Kidney (tissue), 14 donors: ENCODE measurements around the gene ABI1. TPM values are rescaled to one million over a fixed set of nuclear protein-coding genes. Genes with fewer than 3 reads are reported as not detected.

Source experiments
- DNase-seq, 5 donors: peaks; one replicate each; pipeline ENCODE4 v3.0.0-alpha.2; 2013 to 2020
- FAIRE-seq: peaks from 2 replicates; lab custom pipeline; 2012; peaks lifted over from hg19 to GRCh38; lab: Jason Lieb, UNC
- H3K27ac ChIP-seq, 2 donors: one replicate each; pipeline ENCODE4 v1.7.0; 2013; ENCODE audit warnings: low read depth in 2 of 2, low read length in 2 of 2, inconsistent platforms in 1 of 2
- H3K27me3 ChIP-seq: one replicate; pipeline ENCODE4 v1.7.1; 2013; ENCODE audit warnings: low read length, inconsistent platforms; ENCODE audit not compliant: control insufficient read depth, insufficient read depth
- H3K36me3 ChIP-seq, 3 donors: one replicate each; pipeline versions ENCODE4 v1.7.0 to v1.7.1; 2013; ENCODE audit warnings: low read length in 3 of 3, control low read depth in 1 of 3, inconsistent platforms in 1 of 3; ENCODE audit not compliant: insufficient read depth in 3 of 3, control insufficient read depth in 2 of 3
- H3K4me1 ChIP-seq, 3 donors: one replicate each; pipeline versions ENCODE4 v1.7.0 to v1.7.1; 2013; ENCODE audit warnings: low read length in 3 of 3, inconsistent platforms in 1 of 3, low read depth in 1 of 3; ENCODE audit not compliant: control insufficient read depth in 2 of 3, insufficient read depth in 2 of 3
- H3K4me3 ChIP-seq, 3 donors: one replicate each; pipeline versions ENCODE4 v1.7.0 to v1.8.1; 2013; ENCODE audit warnings: low read length in 3 of 3, control low read depth in 1 of 3, inconsistent platforms in 1 of 3
- H3K9ac ChIP-seq, 3 donors: one replicate each; pipeline versions ENCODE4 v1.7.0 to v1.7.1; 2013; ENCODE audit warnings: low read length in 3 of 3, control low read depth in 1 of 3, inconsistent platforms in 1 of 3
- H3K9me3 ChIP-seq, 3 donors: one replicate each; pipeline versions ENCODE4 v1.7.0 to v1.7.1; 2013; ENCODE audit warnings: low read length in 3 of 3, control low read depth in 1 of 3, inconsistent platforms in 1 of 3; ENCODE audit not compliant: control insufficient read depth in 2 of 3, insufficient read depth in 1 of 3
- intact Hi-C: fragments of 100-400 bp; cut with DNase I; formaldehyde crosslinking; loops from one replicate; pipeline ENCODE4 v1.11.1; 2022
- polyA plus RNA-seq: library from polyadenylated mRNA; stranded (reverse); fragments of 350-450 nt; fragmentation: Illumina TruSeq; extraction: RNeasy Lipid Tissue Mini Kit (QIAGEN cat#74804); gene quantifications from one replicate; pipeline ENCODE4 v1.2.3, GENCODE V29; 2014; ENCODE audit warnings: low read depth, low replicate concordance; ENCODE audit not compliant: insufficient read depth
- total RNA-seq: library from RNA; stranded (reverse); fragmentation: NEBNext Ultra II Directional; extraction: Animal tissue kit (Norgen Biotek cat#: 25700); gene quantifications from one replicate; pipeline ENCODE4 v1.2.1, GENCODE V29; 2021
- TF ChIP-seq, protein P1 (sequence below): IDR thresholded peaks from 3 replicates; pipeline ENCODE4 v1.5.1; 2012; ENCODE audit warnings: mild to moderate bottlenecking, moderate library complexity, borderline replicate concordance; ENCODE audit not compliant: insufficient read depth; ENCODE audit errors: extremely low read depth
- donor health status: control.
- donor health status: control.
- donor health status: control.
- donor health status: control.
- donor health status: control.
- donor health status: DM: yes; HTN: yes; CAD: no.
- donor health status: Normal renal cell carcinoma (clear cell type).

Gene ABI1
- total and polyA plus RNA-seq, 2 donors from 2014 or later, result 25.7 to 54.1 TPM

DNA sequence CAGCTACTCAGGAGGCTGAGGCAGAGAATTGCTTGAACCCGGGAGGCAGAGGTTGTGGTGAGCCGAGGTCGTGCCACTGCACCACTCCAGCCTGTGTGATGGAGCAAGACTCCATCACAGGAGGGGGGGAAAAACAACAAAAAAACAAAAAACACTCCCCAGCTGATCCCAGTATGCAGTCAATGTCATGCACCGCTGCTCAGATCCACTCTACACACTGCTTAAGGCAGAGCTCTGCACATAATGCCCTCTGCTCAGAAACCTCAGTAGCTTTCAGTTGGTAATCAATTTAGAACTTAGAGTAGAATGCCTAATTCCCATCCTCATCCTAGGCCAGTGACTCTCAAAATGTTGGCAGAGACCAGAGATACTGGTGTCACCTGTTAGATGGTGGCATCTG lies 119.4 kb downstream of the ABI1 start:
- FAIRE-seq, result no peak
- Histone ChIP-seq H3K9ac (no peak overlapping the region), H3K27ac (no peak overlapping the region), H3K27me3 (no peaks in the 10 kb centered on the region), H3K4me3 (no peak overlapping the region), H3K4me1 (no peaks in the 10 kb centered on the region), H3K36me3 (peaks cover 0 to 10% (median 7%) of the 10 kb centered on the region in 3 donors), H3K9me3 (no peaks in the 10 kb centered on the region)
- TF ChIP-seq, protein P1, sequence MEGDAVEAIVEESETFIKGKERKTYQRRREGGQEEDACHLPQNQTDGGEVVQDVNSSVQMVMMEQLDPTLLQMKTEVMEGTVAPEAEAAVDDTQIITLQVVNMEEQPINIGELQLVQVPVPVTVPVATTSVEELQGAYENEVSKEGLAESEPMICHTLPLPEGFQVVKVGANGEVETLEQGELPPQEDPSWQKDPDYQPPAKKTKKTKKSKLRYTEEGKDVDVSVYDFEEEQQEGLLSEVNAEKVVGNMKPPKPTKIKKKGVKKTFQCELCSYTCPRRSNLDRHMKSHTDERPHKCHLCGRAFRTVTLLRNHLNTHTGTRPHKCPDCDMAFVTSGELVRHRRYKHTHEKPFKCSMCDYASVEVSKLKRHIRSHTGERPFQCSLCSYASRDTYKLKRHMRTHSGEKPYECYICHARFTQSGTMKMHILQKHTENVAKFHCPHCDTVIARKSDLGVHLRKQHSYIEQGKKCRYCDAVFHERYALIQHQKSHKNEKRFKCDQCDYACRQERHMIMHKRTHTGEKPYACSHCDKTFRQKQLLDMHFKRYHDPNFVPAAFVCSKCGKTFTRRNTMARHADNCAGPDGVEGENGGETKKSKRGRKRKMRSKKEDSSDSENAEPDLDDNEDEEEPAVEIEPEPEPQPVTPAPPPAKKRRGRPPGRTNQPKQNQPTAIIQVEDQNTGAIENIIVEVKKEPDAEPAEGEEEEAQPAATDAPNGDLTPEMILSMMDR, result no peak
- intact Hi-C loops, result no loop called here
- peak in 2 of 5 donors; percentile 3 to 16 for DNase-seq

DNA sequence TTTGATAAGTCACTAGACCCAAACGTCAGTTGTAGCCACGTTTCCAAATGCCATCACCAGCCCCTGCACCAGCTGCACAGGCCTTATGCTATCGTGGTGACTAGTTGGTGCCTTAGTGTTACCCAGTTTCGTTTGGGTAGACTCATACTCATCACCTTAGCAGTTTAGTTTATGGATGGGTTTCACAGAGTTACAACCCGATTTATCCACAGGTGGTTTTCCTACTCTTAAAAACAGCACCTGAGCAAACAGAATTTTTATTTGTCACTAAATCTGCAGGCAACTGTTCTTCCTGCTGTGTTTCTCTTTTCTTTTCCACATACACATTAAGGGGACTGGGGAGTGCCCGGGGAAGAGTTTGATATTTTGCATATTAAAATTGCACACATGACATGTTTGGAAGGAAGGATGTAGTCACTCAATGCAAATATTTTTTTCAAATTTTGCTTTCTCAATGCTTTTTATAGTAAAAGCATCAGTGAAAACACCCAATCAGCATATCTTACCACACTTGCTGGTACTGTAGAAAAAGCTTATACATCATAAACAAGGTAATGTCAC lies 121.6 kb downstream of the ABI1 start:
- Histone ChIP-seq H3K4me1 (peaks cover 0 to 11% (median 0%) of the 10 kb centered on the region in 3 donors), H3K27ac (no peak overlapping the region), H3K9ac (no peak overlapping the region), H3K9me3 (no peaks in the 10 kb centered on the region), H3K36me3 (peaks cover 0 to 20% (median 11%) of the 10 kb centered on the region in 3 donors), H3K4me3 (no peak overlapping the region), H3K27me3 (no peaks in the 10 kb centered on the region)
- intact Hi-C loops, result no loop called here
- DNase-seq (no peak), FAIRE-seq (no peak)
- TF ChIP-seq, protein P1, result no peak

DNA sequence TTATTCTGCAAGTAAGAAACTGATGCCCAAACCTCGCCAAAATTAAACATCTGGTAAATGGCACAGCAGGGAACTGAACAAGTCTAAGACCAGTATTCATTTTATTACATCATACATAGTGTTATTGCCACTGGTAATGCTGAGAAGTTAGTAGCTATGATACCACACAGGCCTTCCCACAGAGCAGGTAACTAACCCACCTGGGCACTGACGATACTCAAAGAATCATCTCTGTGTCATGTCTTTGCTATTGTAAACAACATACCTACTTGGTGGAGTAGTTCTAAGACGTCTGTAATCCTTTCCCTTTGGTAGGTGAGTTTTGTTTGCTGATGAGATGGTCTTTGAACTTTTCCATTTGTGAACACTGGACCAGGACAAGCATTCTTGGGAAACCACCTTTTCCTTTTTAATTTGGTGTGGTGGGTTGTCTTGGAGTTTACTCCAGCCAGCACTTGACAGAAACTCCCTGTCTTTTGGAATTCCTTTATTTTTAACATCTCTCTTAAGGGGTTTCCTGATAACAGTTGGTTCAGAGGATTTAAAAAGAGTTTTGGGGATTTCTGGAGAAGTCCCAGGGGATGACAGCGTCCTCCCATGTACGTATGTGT lies 122.4 kb downstream of the ABI1 start:
- intact Hi-C loops, result no loop called here
- no peak overlapping the region for H3K9ac ChIP-seq
- H3K4me3 ChIP-seq, result no peak overlapping the region
- no peaks in the 10 kb centered on the region for H3K27me3 ChIP-seq
- peaks cover 0 to 13% (median 0%) of the 10 kb centered on the region in 3 donors for H3K4me1 ChIP-seq
- no peak for DNase-seq
- TF ChIP-seq, protein P1, result no peak
- no peak for FAIRE-seq
- H3K36me3 ChIP-seq, result peaks cover 0 to 20% (median 11%) of the 10 kb centered on the region in 3 donors
- H3K9me3 ChIP-seq, result no peaks in the 10 kb centered on the region
- no peak overlapping the region for H3K27ac ChIP-seq
